Measurements from ENCODE around the gene LRRC8E. TPM values are rescaled to one million over a fixed set of nuclear protein-coding genes. Genes with fewer than 3 reads are reported as not detected.

Gene LRRC8E
- polyA plus RNA-seq, 1 experiment = 4.1 TPM

DNA sequence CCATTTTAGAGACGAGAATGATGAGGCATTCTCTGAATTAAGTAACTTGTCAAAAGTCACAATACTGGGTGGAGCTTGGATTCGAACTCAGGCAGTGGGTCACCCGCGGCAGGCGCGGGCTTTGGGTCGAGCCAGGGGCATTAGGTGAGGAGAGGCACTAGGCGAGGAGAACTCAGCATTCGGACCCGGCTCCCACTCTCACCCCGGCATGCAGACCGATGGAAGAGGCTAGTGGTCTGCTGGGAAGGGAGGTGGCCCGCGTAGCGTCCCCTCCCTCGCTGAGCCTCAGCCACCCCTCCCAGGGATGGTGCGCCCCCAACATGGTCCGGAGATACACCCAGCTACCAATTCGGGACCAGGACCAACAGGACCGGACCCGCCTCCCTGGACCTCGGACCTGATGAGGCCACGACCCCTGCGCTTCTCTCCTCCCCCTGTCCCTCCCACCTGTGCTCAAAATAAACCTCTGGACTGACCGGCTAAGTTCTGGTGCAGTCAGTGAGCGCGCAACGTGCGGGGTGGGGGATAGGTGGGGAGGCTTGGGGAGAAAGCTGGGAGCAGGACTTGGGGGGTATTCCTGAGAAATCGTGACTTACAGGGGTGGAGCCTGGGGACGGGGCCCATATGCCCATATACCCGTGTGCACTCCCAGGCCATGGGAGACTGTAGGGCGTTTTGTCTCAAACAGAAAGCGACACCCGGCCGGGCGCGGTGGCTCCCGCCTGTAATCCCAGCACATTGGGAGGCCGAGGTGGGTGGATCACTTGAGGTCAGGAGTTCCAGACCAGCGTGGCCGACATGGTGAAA lies 30.5 kb downstream of the LRRC8E start:
- ChIA-PET CTCF (interaction anchor here (0.7 to 3.0 kb wide), 10 partner anchors 10 to 351 kb away, joined by 3 to 15 read pairs (median 6); partner anchors contain the start of gene TIMM44), POLR2A (interaction anchor here (0.5 to 2.9 kb wide), 3 partner anchors 10 to 48 kb away, joined by 8 to 19 read pairs (median 17); partner anchors contain the start of gene MAP2K7)
- Histone ChIP-seq H3K4me3 (ENCODE audit: low read depth, low read length) (no peak overlapping the region), H3K27ac (ENCODE audit: low read depth, low read length) (no peak overlapping the region), H3K9me3 (ENCODE audit: control insufficient read depth, insufficient read depth, low read length) (no peaks in the 10 kb centered on the region; the same call in 1 of the 2 replicates), H3K27me3 (ENCODE audit: control insufficient read depth, insufficient read depth, low read length) (peaks cover 7% of the 10 kb centered on the region)
- DNase-seq (ENCODE audit: low read depth, low spot score) = no peak
- TF ChIP-seq, protein P1, sequence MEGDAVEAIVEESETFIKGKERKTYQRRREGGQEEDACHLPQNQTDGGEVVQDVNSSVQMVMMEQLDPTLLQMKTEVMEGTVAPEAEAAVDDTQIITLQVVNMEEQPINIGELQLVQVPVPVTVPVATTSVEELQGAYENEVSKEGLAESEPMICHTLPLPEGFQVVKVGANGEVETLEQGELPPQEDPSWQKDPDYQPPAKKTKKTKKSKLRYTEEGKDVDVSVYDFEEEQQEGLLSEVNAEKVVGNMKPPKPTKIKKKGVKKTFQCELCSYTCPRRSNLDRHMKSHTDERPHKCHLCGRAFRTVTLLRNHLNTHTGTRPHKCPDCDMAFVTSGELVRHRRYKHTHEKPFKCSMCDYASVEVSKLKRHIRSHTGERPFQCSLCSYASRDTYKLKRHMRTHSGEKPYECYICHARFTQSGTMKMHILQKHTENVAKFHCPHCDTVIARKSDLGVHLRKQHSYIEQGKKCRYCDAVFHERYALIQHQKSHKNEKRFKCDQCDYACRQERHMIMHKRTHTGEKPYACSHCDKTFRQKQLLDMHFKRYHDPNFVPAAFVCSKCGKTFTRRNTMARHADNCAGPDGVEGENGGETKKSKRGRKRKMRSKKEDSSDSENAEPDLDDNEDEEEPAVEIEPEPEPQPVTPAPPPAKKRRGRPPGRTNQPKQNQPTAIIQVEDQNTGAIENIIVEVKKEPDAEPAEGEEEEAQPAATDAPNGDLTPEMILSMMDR (IDR thresholded peaks at IDR 0.05; ENCODE audit: low read depth, low read length) = no peak

DNA sequence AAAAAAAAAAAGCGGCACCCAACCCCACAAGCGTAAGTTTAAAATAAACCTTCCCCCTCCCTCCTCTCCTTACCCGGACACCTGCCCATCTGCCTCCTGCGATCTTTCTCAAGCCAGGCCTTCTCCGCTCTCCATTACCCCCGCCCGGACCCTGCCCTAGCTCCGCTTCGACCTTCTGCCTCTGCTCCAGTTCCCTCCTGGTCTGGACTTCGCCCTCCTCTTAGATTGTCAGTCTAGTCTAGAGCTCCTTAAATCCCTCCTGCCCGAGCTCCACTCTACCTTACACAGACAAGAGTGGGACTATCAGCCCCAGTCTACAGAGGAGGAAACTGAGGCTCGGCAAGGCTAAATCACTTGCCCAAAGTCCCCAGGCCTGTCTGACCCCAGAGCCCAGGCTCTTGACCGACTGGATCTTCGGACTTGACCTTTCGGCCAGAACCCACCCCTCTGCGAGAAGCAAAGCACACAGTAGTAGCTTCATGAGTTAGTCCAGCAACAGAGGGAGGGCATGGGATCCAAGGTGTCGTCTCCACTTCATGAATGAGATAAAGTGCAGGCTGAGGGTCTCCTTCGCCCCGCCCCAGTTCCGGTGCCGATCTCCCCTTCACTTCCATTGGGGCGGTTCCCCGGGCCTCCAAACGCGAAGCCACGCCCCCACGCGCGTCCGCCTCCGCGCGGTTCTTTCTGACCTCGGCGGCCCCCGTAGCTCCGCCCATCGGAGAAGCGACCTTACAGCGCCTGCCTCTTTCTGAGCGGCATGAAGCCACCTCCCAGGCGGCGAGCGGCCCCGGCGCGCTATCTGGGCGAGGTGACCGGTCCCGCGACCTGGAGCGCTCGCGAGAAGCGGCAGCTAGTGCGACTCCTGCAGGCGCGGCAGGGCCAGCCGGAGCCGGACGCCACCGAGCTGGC lies 31.6 kb downstream of the LRRC8E start, which contains the start of gene SNAPC2:
Gene SNAPC2 (plus strand): TSS at position 729 of the 909 bp plus-strand sequence. CDS start 29 bp downstream, at position 758.
- ChIA-PET CTCF (interaction anchor here (0.7 to 3.0 kb wide), 11 partner anchors 8 to 566 kb away, joined by 3 to 15 read pairs (median 10); partner anchors contain the start of genes MAP2K7 and TIMM44), POLR2A (interaction anchor here (0.5 to 2.9 kb wide), 11 partner anchors 11 to 397 kb away, joined by 3 to 19 read pairs (median 5); partner anchors contain the start of genes LRRC8E, MAP2K7, MCOLN1 and TIMM44)
- DNase-seq (ENCODE audit: low read depth, low spot score) = peak; percentile 88
- TF ChIP-seq, protein P1 (IDR thresholded peaks at IDR 0.05; ENCODE audit: low read depth, low read length) = no peak
- Histone ChIP-seq H3K27ac (ENCODE audit: low read depth, low read length) (peak within 1 kb of the TSS; percentile 75), H3K4me3 (ENCODE audit: low read depth, low read length) (peak within 1 kb of the TSS; percentile 70), H3K27me3 (ENCODE audit: control insufficient read depth, insufficient read depth, low read length) (peaks cover 7% of the 10 kb centered on the region), H3K9me3 (ENCODE audit: control insufficient read depth, insufficient read depth, low read length) (no peaks in the 10 kb centered on the region)

DNA sequence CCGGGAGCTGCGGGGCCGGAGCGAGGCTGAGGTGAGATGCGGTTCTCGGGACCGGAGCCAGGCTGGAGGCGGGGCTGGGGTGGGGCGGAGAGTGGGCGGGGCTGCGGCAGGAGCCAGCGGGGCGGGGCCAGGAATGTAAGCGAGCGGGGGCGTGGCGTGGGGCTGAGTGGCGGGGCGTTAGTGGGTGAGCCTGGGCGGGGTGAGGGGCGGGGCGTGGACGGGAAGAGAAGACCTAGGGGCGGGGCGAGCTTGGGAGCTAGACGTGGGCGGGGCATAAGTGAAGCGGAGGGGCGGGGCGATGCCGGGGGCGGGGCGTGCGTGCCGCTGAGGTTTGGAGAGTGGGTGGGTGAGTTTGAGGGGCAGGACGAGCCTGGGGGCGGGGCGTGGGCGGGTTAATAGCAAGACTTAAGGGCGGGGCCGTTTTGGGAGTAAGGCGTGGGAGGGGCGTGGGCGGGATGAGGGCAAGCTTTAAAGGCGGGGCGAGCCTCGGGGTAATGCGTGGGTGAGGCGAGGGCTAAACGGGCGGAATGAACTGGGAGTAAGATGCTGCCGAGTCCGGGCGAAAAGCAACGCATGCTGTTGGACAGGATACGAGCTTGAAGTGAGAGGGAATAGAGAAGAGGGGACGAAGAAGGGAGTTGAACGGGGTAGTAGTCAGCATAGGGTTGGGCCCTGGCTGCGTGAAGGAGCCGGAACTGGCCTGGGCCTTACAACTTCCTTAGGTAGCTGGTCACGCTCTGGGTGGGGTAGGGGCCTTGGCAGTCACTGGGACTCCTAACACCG lies 32.4 kb downstream of the LRRC8E start:
- H3K9me3 ChIP-seq (ENCODE audit: control insufficient read depth, insufficient read depth, low read length) = no peaks in the 10 kb centered on the region
- POLR2A ChIA-PET = interaction anchor here (0.7 to 2.9 kb wide), 9 partner anchors 11 to 434 kb away, joined by 3 to 19 read pairs (median 5); partner anchors contain the start of genes MAP2K7, MCOLN1 and TIMM44

More for the DNA sequence above, 32.4 kb downstream of the LRRC8E start:
- TF ChIP-seq, protein P1 (IDR thresholded peaks at IDR 0.05; ENCODE audit: low read depth, low read length) = no peak
- Histone ChIP-seq H3K27ac (ENCODE audit: low read depth, low read length) (peak overlapping the region; percentile 75), H3K4me3 (ENCODE audit: low read depth, low read length) (peak overlapping the region; percentile 70), H3K27me3 (ENCODE audit: control insufficient read depth, insufficient read depth, low read length) (peaks cover 4% of the 10 kb centered on the region)
- DNase-seq (ENCODE audit: low read depth, low spot score) = peak; percentile 94
- CTCF ChIA-PET = interaction anchor here (0.5 to 2.6 kb wide), 10 partner anchors 8 to 567 kb away, joined by 3 to 15 read pairs (median 10); partner anchors contain the start of genes MAP2K7 and TIMM44
